Measurements from ENCODE around the gene FLAD1. TPM values are rescaled to one million over a fixed set of nuclear protein-coding genes. Genes with fewer than 3 reads are reported as not detected.

FLAD1 gene
- total and polyA plus RNA-seq, 2 of the 8 experiments (the other 6 are each of a cell fraction or from before 2014, with no cell fraction given), result 104 to 143 TPM

GRCh38 chr1:154959426-154959780 is 23.7 kb upstream of the FLAD1 start:
- Histone ChIP-seq H4K20me1 (replicated peaks in 1 of 2; ENCODE audit: control insufficient read depth in 1 of 2, insufficient read depth in 2 of 2, low read length in 2 of 2) (peaks cover 1 to 11% of the 10 kb centered on the region in 2 experiments), H3K4me2 (ENCODE audit: insufficient read depth in 1 of 2, low read depth in 2 of 2, low read length in 2 of 2) (no peak overlapping the region), H3K23me2 (ENCODE audit: low read depth, low read length) (peaks cover 5% of the 10 kb centered on the region), H4K91ac (replicated peaks; ENCODE audit: insufficient read length, low read length) (no peak overlapping the region), H2AK5ac (ENCODE audit: low read depth, low read length) (no peak overlapping the region), H3K27ac (ENCODE audit: low read depth, low read length) (no peak overlapping the region), H3K79me1 (ENCODE audit: low read depth, low read length) (peaks cover 4% of the 10 kb centered on the region), H2BK12ac (ENCODE audit: low read depth, low read length) (no peak overlapping the region), H3K9ac (replicated peaks in 1 of 4; ENCODE audit: extremely low read depth in 1 of 4, low read depth in 3 of 4, low read length in 3 of 4) (no peak overlapping the region), H3K18ac (ENCODE audit: extremely low read depth, low read length) (no peak overlapping the region), H4K8ac (ENCODE audit: extremely low read depth, insufficient read depth, low read length) (no peak overlapping the region), H2BK5ac (ENCODE audit: low read depth, low read length) (no peak overlapping the region), H2AFZ (ENCODE audit: low read length) (no peak overlapping the region), H3K27me3 (replicated peaks in 1 of 4; ENCODE audit: control insufficient read depth in 3 of 4, extremely low read depth in 1 of 4, insufficient read depth in 3 of 4, low read length in 3 of 4) (no peaks in the 10 kb centered on the region; a peak in 1 of 7 replicates), H3K9me3 (ENCODE audit: insufficient read depth in 2 of 2, low read depth in 1 of 2, low read length in 1 of 2) (no peaks in the 10 kb centered on the region), H3K4me3 (ENCODE audit: extremely low read depth in 1 of 4, insufficient read depth in 2 of 4, low read depth in 3 of 4, low read length in 4 of 4) (no peak overlapping the region), H3K56ac (replicated peaks; ENCODE audit: insufficient read length, low read depth, low read length) (no peak overlapping the region), H2BK15ac (ENCODE audit: low read length) (no peak overlapping the region), H3K23ac (ENCODE audit: insufficient read length) (no peak overlapping the region), H2BK20ac (ENCODE audit: low read length) (no peak overlapping the region), H3K79me2 (ENCODE audit: control insufficient read depth in 1 of 2, insufficient read depth in 2 of 2, low read length in 2 of 2) (peaks cover 0 to 17% of the 10 kb centered on the region in 2 experiments), H2BK120ac (replicated peaks; ENCODE audit: low read depth, low read length) (no peak overlapping the region), H3K36me3 (ENCODE audit: control insufficient read depth in 2 of 4, insufficient read depth in 4 of 4, low read length in 3 of 4) (peaks cover 10 to 19% (median 15%) of the 10 kb centered on the region in 4 experiments; a peak in 7 of 8 replicates), H3K4ac (replicated peaks; ENCODE audit: insufficient read length, low read depth, low read length) (no peak overlapping the region), H4K5ac (ENCODE audit: insufficient read length, low read depth, low read length) (no peak overlapping the region), H3K14ac (ENCODE audit: insufficient read length) (no peak overlapping the region), H3K4me1 (replicated peaks in 1 of 4; ENCODE audit: control insufficient read depth in 3 of 4, insufficient read depth in 4 of 4, low read length in 3 of 4) (peaks cover 4 to 24% (median 8%) of the 10 kb centered on the region in 4 experiments)
- no peak for DNase-seq (ENCODE audit: low read depth in 1 of 2, low spot score in 2 of 2)
- CTCF ChIA-PET (ENCODE audit: partially characterized antibody), result interaction anchor here (0.7 to 9.8 kb wide), 4 partner anchors 11 to 37 kb away, joined by 4 to 132 read pairs (median 8); partner anchors contain the start of genes LENEP and SHC1
- 93% methylated on average over 5 of the region's 7 CpGs; no CpG with 5 or more reads in 1 of the 2 experiments for WGBS, 2 experiments (ENCODE audit: extremely low coverage in 1 of 2, insufficient coverage in 1 of 2, insufficient read length in 1 of 2, insufficient replicate concordance in 2 of 2, low coverage in 1 of 2, low lambda C conversion rate in 2 of 2, missing lambda C conversion rate in 1 of 2)
- no peak for TF ChIP-seq TEAD4 (IDR thresholded peaks at IDR 0.05; ENCODE audit: low read depth, low read length)
- no peak for TF ChIP-seq TCF12 (IDR thresholded peaks at IDR 0.05; ENCODE audit: low read depth, low read length)
- no peak for TF ChIP-seq GTF2F1 (IDR thresholded peaks at IDR 0.05; ENCODE audit: borderline replicate concordance, low read depth, low read length)
- no peak for TF ChIP-seq KDM4A (IDR thresholded peaks at IDR 0.05; ENCODE audit: low read depth, low read length, severe bottlenecking)
- no peak for TF ChIP-seq HDAC6 (IDR thresholded peaks at IDR 0.05; ENCODE audit: low read depth, low read length)
- TF ChIP-seq CTCF (IDR thresholded peaks at IDR 0.05; ENCODE audit: control extremely low read depth in 1 of 3, insufficient read depth in 1 of 3, low read depth in 1 of 3, low read length in 3 of 3), result no peak
- POLR2A ChIA-PET (ENCODE audit: partially characterized antibody), result interaction anchor here (0.7 to 18.6 kb wide), 2 partner anchors 23 to 24 kb away, joined by 3 to 662 read pairs; partner anchors contain the start of genes CKS1B, FLAD1, LENEP and PMVK
- FAIRE-seq, result no peak

Measured in H1 (cell line).